Fibroblast of gingiva (primary cell): ENCODE measurements around the gene TRMT2B.
A peak's percentile ranks its signal among the peaks of the same experiment; 100 is the strongest.
"Not testable (repeated sequence)": the region's sequence is repeated elsewhere in the genome, so short reads cannot be mapped to it uniquely, and the experiment has no call there.

Source experiments
- DNase-seq: peaks from one replicate; pipeline ENCODE4 v3.0.0-alpha.2; 2011; ENCODE audit warnings: low read depth

TRMT2B gene

GRCh38 chrX:100999451-100999850 is 52.5 kb downstream of the TRMT2B start:
- no peak for DNase-seq

DNA sequence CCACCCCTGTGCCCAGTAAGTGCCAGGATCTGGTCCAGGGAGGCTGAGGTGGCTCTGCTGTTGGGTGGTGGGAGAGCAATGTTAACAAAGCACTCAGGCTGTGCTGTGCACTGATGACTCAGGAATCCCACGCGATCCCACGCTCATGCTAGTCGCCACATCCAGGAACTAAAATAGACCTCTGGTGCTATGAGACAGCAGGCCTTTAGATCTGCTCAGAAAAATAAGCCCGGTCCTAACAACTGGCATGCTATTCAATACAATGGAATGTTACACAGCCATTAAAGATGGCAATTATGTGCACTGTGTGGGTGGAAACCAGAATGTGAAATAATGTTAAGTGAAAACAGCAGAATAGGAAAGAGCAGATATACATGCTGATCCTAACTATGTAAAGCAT is 56.4 kb downstream of the TRMT2B start:
- peak; percentile 50 for DNase-seq

DNA sequence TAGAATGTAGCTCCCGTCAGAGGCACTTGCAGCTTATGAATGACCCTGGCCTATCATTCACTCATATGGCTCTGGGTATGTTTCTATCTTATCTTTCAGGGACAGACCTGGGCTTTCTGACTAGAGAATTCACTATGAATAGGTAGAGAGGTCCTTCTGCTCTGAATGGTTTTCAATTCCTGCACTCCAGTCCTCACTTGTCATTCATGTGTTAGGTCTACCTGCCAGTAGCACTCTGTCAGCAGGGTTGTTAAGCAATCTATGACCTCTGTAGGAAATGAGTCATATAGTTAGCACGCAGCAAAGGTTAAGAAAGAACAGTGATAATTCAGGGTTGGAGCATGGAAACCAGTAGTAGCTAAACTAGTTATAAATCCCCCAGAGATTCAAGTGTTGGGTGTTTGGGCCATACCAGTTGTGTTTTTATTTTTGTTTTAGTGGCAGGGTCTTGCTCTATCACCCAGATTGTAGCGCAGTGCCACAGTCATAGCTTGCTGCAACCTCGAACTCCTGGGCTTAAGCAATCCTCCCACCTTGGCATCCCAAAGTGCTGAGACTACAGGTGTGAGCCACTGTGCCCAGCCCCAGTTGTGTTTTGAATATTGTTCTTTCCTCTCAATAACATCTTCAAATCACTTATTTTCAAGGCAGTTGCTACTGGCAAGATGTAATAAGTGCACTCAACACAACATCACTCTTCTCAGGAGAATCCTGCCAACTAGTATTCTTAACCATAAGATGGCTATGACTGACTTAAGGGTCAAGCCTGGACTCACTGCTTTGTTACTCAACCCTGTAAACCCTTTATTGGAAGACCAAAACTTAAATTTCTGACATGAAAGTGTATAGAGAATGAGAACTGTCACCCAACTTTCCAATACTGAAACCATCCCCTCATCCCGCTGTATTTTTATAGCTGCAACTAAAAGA is 57.3 kb downstream of the TRMT2B start:
- DNase-seq, result peak; percentile 6

GRCh38 chrX:100990139-100990538 is 61.8 kb downstream of the TRMT2B start:
- DNase-seq, result no peak

DNA sequence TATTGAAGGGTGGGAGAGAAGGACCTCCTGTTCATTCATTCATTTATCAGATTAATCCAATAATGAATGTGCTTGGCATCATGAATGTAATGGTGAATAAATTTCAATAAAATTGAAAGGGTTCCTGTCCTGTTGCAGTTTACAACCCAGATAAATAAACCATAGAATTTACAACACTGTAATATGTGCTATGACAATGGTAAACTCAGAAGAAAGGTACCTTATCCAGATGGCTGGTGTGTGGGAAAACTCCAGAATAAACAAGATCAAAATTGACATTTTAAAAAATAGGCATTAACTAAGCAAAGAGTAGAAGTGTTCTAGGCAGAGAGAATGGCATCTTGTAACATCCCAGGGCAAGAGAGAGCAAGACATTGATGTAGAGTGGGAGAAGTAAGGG is 67.1 kb downstream of the TRMT2B start:
- no peak for DNase-seq

DNA sequence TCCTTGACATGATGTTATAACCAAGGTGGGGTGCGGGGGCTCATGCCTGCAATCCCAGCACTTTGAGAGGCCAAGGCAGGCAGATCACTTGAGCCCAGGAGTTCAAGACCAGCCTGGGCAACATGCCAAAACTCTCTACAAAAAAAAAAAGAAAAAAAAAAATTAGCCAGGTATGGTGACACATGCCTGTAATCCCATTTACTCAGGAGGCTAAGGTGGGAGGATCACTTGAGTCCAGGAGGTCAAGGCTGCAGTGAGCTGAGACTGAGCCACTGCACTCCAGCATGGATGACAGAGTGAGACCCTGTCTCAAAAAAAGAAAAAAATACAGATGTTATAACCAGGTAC is 70.4 kb downstream of the TRMT2B start:
- DNase-seq, result not testable (repeated sequence)

GRCh38 chrX:100980608-100981497 is 71.1 kb downstream of the TRMT2B start:
- DNase-seq, result peak; percentile 87

DNA sequence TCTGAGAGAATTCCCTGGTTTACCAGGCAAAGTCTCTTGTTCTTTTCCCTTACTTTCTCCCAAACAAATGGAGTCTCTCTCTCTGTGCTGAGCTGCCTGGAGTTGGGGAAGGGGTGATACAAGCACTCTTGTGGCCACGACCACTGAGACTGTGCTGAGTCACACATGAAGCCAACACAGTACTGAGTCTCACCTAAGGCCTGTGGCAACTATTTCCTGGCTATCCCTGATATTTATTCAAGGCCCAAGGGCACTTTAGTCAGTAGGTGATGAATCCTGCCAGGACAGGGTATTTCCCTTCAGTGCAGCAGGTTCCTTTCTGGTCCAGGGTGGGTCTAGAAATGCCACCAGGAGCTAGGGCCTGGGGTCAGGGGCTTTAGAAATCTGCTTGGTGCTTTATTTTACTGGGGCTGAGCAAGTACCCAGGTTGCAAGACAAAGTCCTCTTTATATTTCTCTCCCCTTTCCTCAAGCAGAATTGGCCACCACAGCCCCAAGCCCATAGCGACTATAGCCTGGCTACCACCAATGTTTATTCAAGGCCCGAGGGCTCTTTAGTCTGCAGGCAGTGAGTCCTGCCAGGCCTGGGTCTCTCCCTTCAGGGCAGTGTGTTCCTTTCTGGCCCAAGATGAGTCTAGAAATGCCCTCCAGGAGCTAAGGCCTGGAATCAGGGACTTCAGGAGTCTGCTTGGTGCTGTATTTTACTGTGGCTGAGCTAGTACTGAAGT is 71.9 kb downstream of the TRMT2B start:
- DNase-seq, result peak; percentile 1

- no peak for DNase-seq
These were observed 75.7 kb downstream of the TRMT2B start for GRCh38 chrX:100976211-100976610.

DNA sequence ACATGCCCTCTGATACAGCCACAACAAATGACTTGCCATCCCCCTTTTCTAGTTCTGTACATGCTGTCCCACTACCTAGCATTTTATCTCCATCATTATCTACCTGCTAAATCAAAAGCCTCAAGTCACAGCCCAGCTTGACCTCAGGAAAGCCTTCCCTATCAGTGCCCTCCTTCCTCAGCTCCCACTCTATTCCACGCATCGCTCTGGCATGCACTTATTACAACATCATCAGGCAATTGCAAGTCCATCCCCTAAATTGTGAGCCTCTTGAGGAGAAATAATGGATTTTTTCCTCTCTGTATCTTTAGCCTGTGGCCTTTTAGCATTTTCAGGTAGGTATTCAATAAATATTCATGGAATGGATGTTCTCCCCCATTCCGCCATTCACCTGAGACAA is 76.7 kb downstream of the TRMT2B start:
- DNase-seq, result peak; percentile 14

DNA sequence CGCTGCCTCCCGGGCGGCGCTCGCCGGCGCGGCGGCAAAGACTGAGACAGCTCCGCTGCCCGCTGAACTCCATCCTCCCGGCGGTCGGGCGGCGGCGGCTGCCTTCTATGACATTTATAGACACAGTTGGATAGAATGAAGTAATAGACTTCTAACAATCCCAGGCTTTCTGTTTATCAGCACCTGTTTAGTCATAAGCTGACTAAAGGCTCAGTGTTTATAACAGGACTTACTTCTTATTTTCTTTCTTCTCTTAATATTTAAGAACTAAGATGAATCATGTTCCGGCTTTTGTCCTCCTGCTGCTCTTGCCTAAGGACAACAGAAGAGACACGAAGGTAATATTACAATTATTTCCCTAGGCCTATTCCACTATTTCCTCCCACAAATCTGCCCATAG is 78.5 kb downstream of the TRMT2B start:
- DNase-seq, result no peak

GRCh38 chrX:100969936-100970335 is 82.0 kb downstream of the TRMT2B start:
- DNase-seq, result no peak

DNA sequence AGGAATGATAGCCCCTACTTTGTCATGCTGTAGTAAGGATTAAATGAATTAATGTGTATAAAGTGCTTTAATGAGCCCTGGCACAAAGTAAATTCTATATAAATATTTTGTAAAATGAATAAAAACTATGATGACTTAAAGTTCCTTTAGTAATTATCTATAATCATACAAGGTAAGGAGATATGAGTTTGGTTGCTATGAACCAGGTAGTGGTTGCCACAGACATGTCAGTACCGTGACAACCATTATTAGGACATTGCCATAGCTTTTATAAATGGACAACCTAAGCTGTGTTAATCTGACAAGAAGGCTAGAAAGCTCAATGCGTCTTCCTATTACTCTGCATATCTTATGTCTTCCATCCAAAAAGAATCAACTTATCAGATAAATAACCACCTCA is 82.5 kb downstream of the TRMT2B start, which contains the start of gene ARL13A:
Gene ARL13A (plus strand): TSS at position 301 of the 400 bp plus-strand sequence. CDS start 3,982 bp downstream, outside the sequence.
- DNase-seq, result no peak

GRCh38 chrX:100964362-100964761 is 87.5 kb downstream of the TRMT2B start:
- peak; percentile 24 for DNase-seq

- DNase-seq, result no peak
These were observed 89.1 kb downstream of the TRMT2B start for GRCh38 chrX:100962811-100963210.
